Right ventricle myocardium inferior (tissue), 1 donor: Measurements from ENCODE around the gene ATP8A2. TPM values are rescaled to one million over a fixed set of nuclear protein-coding genes. Genes with fewer than 3 reads are reported as not detected.
"Not testable (repeated sequence)": the region's sequence is repeated elsewhere in the genome, so short reads cannot be mapped to it uniquely, and the experiment has no call there.

ENCODE experiments used
- ATAC-seq: fragments of 200-7000 bp; cut with Tn5 transposase; one replicate; pipeline ENCODE4 v1.9.1; 2020; ENCODE audit warnings: mild to moderate bottlenecking, moderate library complexity
- DNase-seq: peaks from one replicate; pipeline ENCODE4 v3.0.0; 2021; ENCODE audit errors: missing footprints
- intact Hi-C: fragments of 100-400 bp; cut with DNase I; formaldehyde crosslinking; loops from one replicate; pipeline ENCODE4 v1.11.0; 2022
- total RNA-seq: library from RNA; stranded (reverse); fragmentation: NEBNext Ultra II Directional; extraction: Animal tissue kit (Norgen Biotek cat#: 25700); gene quantifications from one replicate; pipeline ENCODE4 v1.2.1, GENCODE V29; 2021
- donor health status: DM: no; HTN: yes; CAD: no; lungs with severe emphysema.

Gene ATP8A2
- total RNA-seq, 1 donor from 2014 or later, result 0.11 TPM

DNA sequence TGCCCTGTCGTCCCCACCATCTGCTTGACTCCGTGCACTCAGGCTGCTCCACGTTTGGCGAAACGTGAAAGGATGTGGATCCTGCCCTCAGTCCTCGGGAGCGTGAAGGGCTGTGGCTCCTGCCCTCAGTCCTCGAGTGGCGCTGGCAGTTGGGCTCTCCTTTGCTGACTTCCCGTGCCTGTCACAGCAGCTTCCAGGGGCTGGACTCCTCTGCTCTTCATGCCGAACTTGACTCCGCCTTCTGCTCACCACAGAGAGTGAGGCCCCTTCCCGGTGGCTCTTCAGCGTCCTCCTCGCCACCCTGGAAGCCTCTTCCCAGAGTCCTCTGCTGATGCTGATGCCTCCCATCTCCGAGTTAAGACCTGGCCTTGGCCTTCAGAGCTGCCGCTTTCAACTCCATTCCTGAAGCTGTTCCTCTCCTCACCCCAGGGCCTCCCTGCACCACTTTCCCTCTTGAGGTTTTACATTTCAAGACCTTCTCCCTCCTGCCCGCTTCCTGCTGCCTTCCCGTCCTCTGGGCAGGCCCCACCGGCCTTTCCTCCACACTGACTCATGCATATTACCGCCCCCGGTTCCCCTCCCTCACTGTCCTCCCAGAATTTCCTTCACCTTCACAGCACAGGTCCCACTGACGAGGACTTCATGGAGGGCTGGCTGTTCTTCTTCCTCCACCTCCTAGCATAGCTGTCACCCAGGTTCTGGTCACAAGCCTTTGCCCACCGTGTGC, 568.4 kb downstream of the ATP8A2 start:
- no peak for ATAC-seq
- intact Hi-C loops, result no loop called here
- DNase-seq, result no peak

DNA sequence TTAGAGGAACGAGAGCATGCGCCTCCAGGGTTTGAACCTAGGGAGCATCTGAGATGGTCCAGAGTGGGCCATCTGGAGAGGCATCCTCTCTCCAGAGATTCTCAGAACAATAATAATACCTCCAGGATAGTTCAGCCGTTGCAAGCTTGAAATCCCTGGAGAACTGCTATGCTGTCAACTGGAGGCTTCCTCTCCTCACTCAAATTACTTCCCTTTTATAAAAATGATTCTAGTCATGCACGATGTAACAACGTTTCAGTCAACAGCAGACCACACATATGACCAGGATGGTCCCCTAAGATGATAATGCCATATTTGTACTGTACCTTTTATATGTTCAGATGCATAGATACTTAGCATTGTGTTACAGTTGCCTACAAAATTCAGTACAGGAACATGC, 571.3 kb downstream of the ATP8A2 start:
- ATAC-seq (no peak), DNase-seq (no peak)
- intact Hi-C loops, result no loop called here

DNA sequence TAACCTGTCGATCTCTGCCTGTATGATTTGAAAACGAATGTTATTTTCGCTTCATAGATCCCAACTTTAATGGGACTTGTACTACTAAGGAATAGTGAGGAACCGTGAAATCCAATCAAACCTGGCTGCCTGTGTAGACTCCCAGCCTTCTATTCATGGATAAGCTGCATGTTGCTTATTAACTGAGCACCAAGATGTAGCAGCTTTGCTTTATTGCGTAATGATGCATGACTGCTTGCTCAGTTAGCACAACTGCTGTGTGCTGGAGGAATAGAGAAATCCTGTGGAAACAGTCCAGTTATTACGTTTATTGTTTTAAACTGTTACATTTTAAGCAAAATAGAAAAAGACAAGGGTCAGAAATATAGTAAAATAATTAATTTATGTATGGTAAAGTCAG, 571.9 kb downstream of the ATP8A2 start:
- ATAC-seq (no peak), DNase-seq (no peak)
- intact Hi-C loops, result no loop called here

DNA sequence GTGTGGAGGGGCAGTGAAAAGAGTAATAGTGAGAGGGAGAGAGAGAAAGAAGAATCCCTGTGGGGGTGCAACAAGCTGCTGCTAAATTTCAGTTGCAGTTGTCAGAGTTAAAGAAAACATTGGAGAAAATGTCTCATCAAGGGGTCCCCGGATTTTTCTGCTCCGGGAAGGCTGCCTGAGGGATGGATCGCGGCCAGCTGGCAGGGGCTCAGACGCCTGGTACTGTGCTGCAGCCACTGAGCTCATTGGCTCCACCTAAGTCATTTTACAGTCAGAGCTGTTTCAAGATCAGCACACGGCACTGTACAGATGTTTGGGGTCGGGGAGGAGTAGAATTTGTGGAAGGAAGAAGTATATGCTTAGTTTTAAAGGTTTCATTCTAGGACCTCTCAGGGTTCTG, 573.8 kb downstream of the ATP8A2 start:
- no peak for ATAC-seq

DNA sequence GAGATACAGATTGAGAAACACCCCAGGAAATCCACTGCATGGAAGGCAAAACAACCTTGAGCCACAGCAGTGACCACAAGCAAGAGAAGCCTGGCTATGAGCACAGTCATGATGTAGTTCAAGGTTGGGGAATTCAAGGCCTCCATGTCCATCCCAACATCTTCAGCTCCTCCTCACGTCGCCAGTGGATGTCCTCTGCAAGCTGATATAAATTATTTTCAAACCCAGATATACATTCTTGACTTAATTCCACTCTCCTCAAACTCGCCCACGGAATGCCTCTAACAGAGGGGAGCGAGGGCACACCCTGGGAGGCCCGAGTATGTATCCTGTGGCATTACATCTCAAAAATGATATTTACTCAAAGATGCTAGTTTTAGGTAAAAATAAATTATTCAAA, 574.5 kb downstream of the ATP8A2 start:
- no peak for DNase-seq
- ATAC-seq, result no peak
- intact Hi-C loops, result no loop called here

More for the DNA sequence above, 573.8 kb downstream of the ATP8A2 start:
- intact Hi-C loops, result no loop called here
- no peak for DNase-seq

DNA sequence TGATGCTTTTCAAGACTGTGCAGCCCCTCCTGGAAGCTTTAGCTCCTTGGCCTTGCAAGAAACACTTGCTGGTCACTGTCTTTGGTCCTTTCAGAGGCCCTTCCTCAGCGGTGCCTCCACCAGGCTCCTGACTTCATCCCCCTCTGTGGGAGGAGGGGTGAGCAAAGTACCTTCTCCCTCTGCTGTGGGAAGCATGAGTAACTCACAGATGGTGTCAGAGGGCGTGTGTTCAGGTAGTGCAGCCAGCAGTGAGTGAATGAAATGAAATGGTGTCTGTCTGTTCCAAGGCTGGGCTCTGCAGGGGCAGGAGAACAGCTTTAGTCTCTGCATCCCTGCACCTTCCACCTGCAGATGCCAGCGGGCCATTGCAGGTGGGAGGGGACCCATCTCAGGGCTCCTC, 577.1 kb downstream of the ATP8A2 start:
- DNase-seq (no peak), ATAC-seq (no peak)
- intact Hi-C loops, result no loop called here

DNA sequence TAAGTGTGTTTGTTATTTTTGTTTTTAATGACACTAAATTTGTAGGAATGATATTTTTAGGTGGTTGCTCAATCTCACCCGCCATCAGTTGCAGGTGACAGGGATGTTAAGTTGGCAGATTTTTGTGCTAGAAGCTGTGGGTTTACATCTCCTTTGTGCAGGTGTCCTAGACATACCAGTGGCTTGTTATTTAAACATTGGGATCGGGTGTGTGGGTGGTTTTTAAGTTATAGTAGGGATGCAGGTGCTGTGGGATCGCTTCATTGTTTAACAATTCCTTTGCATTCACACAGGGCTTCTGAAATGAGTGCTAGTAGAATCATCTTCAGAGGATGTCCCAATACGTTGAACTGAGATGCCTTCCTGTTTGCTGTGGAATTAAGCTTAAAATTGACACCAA, 580.1 kb downstream of the ATP8A2 start:
- DNase-seq, result no peak
- intact Hi-C loops, result no loop called here
- no peak for ATAC-seq

DNA sequence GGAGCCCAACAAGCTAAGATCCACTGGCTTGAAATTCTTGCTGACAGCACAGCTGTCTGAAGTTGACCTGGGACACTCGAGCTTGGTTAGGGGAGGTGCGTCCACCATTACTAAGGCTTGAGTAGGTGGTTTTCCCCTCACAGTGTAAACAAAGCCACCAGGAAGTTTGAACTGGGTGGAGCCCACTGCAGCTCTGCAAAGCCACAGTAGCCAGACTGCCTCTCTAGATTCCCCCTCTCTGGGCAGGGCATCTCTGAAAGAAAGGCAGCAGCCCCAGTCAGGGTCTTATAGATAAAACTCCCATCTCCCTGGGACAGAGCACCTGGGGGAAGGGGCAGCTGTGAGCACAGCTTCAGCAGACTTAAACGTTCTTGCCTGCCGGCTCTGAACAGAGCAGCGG, 582.3 kb downstream of the ATP8A2 start:
- DNase-seq, intact Hi-C loops: not testable (repeated sequence)

DNA sequence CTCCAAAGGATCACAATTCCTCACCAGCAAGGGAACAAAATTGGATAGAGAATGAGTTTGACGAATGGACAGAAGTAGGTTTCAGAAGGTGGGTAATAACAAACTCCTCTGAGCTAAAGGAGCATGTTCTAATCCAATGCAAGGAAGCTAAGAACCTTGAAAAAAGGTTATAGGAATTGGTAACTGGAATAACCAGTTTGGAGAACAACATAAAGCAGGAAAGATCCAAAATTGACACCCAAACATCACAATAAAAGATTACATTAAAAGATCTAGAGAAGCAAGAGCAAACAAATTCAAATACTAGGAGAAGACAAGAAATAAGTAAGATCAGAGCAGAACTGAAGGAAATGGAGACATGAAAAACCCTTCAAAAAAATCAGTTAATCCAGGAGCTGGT, 583.2 kb downstream of the ATP8A2 start:
- intact Hi-C loops, DNase-seq, ATAC-seq: not testable (repeated sequence)

More for the DNA sequence above, 582.3 kb downstream of the ATP8A2 start:
- not testable (repeated sequence) for ATAC-seq

DNA sequence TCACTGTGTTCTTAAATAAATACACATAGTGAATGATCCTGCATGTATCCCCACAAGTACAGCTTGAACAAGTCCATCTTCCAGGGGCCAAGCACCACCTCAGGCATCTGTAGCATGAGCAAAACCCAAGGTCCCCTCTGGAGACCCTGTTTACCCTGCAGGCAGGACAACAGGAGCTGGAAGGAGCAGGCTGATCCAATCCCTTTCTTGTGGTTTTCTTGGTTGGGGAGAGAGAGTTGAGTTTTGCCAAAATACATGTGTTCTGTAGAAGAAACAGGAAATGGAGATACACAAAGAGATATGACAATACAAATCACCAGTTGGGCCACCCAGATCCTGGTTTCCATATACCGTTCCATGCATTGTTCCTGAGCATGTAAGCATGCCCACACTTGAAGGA, 587.2 kb downstream of the ATP8A2 start:
- DNase-seq (no peak), ATAC-seq (no peak)
- intact Hi-C loops, result no loop called here

DNA sequence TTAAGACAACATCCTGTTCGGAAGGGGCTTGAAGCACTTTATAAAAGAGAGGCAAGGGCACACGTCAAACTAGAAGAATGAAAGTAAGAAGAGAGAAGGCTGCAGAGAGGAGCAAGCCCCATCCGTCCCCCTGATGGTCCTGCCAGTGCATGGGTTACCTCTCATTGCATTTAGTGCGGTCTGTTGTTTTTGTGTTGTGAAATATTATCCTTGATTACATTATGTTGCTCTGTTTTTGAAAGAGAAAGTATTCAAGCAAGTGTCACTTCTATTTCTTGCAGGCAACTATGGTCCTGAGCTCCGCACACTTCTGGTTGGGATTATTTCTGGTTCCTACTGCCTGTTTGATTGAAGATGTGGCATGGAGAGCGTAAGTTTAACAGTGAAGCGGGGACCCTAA, 589.5 kb downstream of the ATP8A2 start:
- intact Hi-C loops, result no loop called here
- ATAC-seq (no peak), DNase-seq (no peak)

DNA sequence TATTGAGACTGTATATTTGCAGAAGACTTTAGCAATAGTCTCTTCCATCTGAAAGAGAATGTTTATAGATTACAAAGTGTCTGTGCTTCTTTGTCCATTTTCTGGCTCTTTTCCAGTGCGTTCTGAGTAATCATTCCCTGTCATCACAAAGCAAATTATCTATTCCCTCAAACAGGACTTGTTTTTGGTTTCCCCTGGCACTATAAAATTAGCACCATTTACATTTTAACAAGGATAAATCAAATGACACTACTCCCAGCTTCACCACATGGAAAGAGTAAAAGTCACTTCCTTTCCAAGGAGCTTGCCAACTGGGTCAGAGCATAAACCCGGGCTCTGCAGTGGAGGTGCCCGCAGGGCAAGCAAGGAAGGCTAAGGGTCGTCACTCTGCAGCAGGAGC, 591.9 kb downstream of the ATP8A2 start:
- intact Hi-C loops, result no loop called here
- no peak for ATAC-seq
- DNase-seq, result no peak

DNA sequence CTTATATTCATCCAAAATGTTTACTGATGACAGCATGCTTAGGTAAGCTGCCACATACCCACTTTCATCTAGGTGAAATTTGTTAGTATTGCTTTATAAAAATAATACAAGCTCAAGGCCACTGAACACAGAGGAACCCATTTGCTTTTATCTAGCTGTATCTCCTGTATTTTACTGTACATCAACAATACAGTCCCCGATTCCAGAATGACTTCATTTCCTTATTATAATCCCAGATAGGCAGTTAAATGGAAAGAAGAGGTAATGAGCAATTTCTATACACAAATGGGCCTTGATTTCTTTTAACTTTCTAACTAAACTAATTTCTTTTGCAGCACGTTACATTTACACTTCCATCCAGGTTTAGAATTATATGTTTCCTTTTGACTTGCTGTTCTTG, 593.8 kb downstream of the ATP8A2 start:
- ATAC-seq (no peak), DNase-seq (no peak)
- intact Hi-C loops, result no loop called here

DNA sequence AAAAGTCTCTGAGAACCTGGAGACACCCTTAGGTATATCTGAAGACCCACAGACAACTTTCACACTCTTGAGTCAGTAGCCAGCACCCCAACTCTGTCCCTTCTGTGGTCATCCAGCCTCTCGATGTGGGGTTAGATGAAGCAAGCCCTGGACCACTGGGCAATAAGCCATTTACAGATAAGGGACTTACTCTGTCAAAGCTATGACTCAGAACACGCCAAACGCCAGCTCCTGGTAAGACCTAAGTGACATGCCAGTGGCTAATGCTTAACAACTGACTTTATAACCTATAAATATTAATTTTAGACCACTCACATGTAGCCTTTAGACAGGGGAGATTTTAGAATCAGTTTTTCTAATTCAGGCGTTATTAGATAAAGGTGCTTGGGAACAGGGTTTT, 594.3 kb downstream of the ATP8A2 start:
- intact Hi-C loops, result no loop called here
- ATAC-seq, result no peak
- no peak for DNase-seq

DNA sequence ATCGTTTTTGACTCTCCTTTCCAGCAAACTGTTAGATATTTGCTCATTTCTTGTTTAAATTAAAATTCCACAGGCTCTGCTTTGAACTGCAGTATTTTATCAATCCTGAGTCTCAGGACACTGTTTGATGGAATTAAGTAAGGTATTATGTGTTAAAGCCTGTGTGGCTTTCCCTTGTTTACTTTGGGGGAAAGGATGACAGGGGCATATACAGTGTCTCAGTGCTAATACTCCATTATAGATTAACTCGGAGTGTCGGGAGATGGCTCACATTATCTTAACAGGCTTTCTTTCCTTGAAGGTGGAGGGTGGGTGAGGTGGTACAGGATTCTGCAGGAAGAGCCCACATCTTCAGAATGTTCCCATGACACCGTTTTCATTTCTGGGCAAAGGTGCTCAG, 595.4 kb downstream of the ATP8A2 start:
- intact Hi-C loops, result no loop called here
- no peak for ATAC-seq
- no peak for DNase-seq

DNA sequence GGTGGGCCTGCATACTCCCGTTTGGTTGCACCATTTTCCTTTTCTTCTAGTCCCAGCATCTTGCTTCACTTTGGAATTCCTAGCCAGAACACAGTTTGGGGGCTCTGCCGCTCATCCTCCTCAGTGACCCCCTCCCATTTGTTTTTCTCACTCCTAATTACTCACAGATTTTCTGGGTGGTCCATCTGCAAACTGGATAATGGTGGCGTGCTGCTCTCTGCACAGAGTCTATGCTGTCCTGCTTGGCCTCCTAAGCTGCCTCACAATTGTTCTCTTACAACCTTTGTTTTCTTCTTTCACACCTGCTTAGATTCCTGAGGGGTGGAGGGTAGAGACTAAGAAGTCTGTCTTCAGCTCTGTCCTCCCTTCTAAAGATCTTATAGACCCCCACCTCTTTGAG, 599.3 kb downstream of the ATP8A2 start:
- intact Hi-C loops, result no loop called here
- ATAC-seq (no peak), DNase-seq (no peak)

DNA sequence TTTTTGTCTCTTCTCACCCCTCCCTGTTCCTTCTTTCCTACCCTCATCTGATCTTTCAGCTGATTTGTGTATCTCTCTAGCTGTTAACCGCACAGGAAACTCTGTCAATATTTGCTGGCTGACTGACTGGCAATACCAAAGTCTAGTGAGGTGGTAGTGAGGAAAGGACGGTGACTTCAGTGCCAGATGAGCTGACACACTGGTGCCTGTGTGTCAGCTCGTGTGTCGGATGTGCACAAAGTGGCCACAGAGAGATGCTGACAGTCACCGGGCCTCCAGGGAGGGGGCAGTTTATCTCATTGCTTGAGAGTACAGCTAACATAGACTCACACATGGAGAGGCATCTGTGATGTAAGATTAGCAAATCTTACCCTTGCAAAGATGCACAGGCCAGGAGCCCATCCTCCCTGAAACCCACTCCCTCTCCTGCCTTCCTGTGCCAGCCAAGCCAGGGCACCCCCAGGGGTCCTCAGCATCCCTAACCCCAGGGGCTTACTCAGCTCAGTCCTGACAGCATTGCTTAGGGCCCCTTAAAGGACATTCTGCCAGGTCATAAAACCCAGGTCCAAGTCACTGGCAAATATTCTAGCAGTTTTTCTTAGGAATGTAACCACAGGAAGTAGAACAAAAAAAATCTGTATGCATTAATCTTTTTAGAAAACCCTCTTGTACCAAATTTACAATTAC, 599.8 kb downstream of the ATP8A2 start:
- intact Hi-C loops, result no loop called here
- DNase-seq, result no peak
- no peak for ATAC-seq

DNA sequence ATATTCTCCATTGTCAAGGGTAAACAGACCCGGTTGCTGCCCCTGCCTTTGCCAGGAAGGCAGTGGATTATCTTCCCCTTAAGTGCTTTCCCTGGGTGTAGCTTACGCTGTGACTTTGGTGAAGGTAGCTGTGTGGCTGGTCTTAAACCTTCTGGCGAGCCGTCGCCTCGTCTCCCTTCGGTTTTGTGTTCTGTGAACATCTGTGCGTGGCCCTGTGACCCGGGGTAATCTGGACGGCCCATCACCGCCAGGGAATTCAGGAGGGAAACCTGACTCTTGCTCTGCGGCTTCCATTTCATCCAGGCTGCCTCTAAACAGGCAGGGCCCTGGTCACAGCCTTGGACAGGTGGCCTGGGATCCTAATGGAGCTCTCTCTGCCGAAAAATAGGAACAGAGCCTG, 601.3 kb downstream of the ATP8A2 start:
- ATAC-seq (no peak), DNase-seq (no peak)
- intact Hi-C loops, result no loop called here

DNA sequence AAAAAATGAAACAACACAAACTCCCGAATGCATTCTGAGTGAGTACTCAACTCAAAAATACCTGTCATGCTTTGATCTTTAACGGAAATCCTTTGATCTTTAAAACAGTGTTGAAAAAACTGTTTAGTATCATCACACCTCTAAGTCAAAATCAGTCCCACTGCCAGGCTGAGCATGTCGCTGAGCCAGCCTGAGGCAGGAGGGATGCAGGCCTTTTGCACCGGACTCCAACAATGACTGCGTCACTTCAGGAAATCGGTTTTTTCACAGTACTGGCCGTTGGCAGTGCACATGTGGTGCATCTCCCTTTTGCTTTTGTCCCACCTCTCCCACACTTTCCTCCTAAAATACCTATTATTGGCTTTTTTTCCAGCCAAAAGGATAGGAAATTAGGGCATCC, 601.8 kb downstream of the ATP8A2 start:
- no peak for DNase-seq
- no peak for ATAC-seq
- intact Hi-C loops, result no loop called here

DNA sequence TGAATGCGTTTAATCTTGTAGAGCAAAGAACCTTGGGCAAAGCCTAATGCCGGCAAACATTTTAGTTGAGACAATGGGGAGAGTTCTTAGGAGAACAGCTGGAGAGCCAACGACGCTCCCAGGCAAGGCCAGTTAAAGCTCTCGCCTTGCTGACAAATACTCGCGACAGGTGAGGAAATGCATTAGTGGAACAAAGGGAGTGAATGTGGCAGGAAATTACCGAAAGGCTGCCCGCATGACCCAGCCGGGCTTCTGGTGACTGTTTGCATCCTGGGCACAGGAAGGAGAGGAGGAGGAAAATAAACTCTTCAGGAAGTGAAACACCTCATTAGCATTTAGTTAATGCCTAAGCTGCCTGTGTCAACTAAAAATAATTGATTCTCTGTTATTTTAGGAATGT, 605.4 kb downstream of the ATP8A2 start:
- ATAC-seq (no peak), DNase-seq (no peak)
- intact Hi-C loops, result no loop called here

DNA sequence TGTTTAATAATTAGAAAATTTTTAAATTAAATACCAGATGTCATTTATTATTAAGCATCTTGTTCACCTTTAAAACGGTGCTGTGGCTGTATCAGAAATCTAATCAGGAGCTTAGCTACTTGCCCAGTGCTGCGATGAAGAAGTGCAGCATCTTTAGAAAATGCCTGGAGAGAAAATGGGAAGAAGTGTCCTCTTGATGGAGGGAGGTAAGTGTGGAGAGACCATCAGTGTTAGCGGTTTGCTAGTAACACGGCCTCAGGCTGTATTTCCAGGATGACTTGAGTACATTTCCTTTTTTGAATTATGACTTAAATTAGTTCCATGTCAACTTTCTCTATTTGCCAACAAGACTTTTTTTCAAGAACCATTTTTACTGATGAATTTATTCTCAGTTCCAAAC, 605.9 kb downstream of the ATP8A2 start:
- DNase-seq, result no peak
- intact Hi-C loops, result no loop called here

More for the DNA sequence above, 605.9 kb downstream of the ATP8A2 start:
- no peak for ATAC-seq
